Osteocyte (in vitro differentiated cells): Measurements from ENCODE around the gene DCAF12L2. TPM values are rescaled to one million over a fixed set of nuclear protein-coding genes. Genes with fewer than 3 reads are reported as not detected.
A peak's percentile ranks its signal among the peaks of the same experiment; 100 is the strongest.
"Not testable (repeated sequence)": the region's sequence is repeated elsewhere in the genome, so short reads cannot be mapped to it uniquely, and the experiment has no call there.

ENCODE experiments used
- DNase-seq: peaks from one replicate; pipeline ENCODE4 v3.0.0; 2021; ENCODE audit warnings: mixed read lengths; ENCODE audit not compliant: unreplicated experiment; ENCODE audit errors: extremely low spot score
- H3K27ac Mint-ChIP-seq: one replicate; pipeline ENCODE4 v1.8.0; 2021; ENCODE audit warnings: mild to moderate bottlenecking, mixed read lengths; ENCODE audit not compliant: unreplicated experiment
- H3K27me3 Mint-ChIP-seq: one replicate; pipeline ENCODE4 v1.8.0; 2021; ENCODE audit warnings: mixed read lengths; ENCODE audit not compliant: unreplicated experiment
- H3K36me3 Mint-ChIP-seq: one replicate; pipeline ENCODE4 v1.8.0; 2021; ENCODE audit warnings: mixed read lengths; ENCODE audit not compliant: unreplicated experiment
- H3K4me1 Mint-ChIP-seq: one replicate; pipeline ENCODE4 v1.8.0; 2021; ENCODE audit warnings: mixed read lengths; ENCODE audit not compliant: unreplicated experiment
- H3K4me3 Mint-ChIP-seq: one replicate; pipeline ENCODE4 v1.8.0; 2021; ENCODE audit warnings: mild to moderate bottlenecking, moderate library complexity, mixed read lengths; ENCODE audit not compliant: unreplicated experiment
- H3K9me3 Mint-ChIP-seq: one replicate; pipeline ENCODE4 v1.8.0; 2021; ENCODE audit warnings: mixed read lengths; ENCODE audit not compliant: unreplicated experiment
- CTCF ChIP-seq: fragments of 200-600 bp; sonication (generic); IDR thresholded peaks from 2 replicates; pipeline ENCODE4 v1.5.0; 2021; ENCODE audit warnings: antibody characterized with exemption, mild to moderate bottlenecking, moderate library complexity
- long read RNA-seq: library from polyadenylated mRNA; unstranded; transcript quantifications from one replicate; pipeline ENCODE4 v2.0.0, GENCODE V29; 2021
- total RNA-seq: library from RNA; stranded (reverse); gene quantifications from 2 replicates; pipeline ENCODE4 v1.2.1, GENCODE V29; 2021

Gene DCAF12L2
- not detected in 2 replicates for total RNA-seq
- long read RNA-seq = 0 reads

- Mint-ChIP-seq H3K27ac (no peak within 1 kb of the TSS), H3K9me3 (peaks cover 22% of the 10 kb centered on the region), H3K4me3 (peak within 1 kb of the TSS; percentile 64), H3K27me3 (no peaks in the 10 kb centered on the region), H3K36me3 (no peaks in the 10 kb centered on the region), H3K4me1 (no peaks in the 10 kb centered on the region)
- DNase-seq = no peak
- no peak for TF ChIP-seq CTCF
Observed at GRCh38 chrX:126165721-126166461, at the start of gene DCAF12L2. TSS of gene DCAF12L2 (minus strand) at chrX:126166289. CDS start at chrX:126165924, 365 bp downstream.

DNA sequence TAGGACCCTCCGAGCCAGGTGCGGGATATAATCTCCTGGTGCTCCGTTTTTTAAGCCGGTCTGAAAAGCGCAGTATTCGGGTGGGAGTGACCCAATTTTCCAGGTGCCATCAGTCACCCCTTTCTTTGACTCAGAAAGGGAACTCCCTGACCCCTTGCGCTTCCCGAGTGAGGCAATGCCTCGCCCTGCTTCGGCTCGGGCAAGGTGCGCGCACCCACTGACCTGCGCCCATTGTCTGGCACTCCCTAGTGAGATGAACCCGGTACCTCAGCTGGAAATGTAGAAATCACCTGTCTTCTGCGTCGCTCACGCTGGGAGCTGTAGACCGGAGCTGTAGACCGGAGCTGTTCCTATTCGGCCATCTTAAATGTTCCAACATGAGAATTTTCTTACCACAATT is 24.8 kb upstream of the DCAF12L2 start:
- H3K27me3 Mint-ChIP-seq, H3K4me3 Mint-ChIP-seq, H3K36me3 Mint-ChIP-seq, H3K4me1 Mint-ChIP-seq, H3K27ac Mint-ChIP-seq: not testable (repeated sequence)
- H3K9me3 Mint-ChIP-seq = peaks cover 18% of the 10 kb centered on the region
- DNase-seq = peak; percentile 56

DNA sequence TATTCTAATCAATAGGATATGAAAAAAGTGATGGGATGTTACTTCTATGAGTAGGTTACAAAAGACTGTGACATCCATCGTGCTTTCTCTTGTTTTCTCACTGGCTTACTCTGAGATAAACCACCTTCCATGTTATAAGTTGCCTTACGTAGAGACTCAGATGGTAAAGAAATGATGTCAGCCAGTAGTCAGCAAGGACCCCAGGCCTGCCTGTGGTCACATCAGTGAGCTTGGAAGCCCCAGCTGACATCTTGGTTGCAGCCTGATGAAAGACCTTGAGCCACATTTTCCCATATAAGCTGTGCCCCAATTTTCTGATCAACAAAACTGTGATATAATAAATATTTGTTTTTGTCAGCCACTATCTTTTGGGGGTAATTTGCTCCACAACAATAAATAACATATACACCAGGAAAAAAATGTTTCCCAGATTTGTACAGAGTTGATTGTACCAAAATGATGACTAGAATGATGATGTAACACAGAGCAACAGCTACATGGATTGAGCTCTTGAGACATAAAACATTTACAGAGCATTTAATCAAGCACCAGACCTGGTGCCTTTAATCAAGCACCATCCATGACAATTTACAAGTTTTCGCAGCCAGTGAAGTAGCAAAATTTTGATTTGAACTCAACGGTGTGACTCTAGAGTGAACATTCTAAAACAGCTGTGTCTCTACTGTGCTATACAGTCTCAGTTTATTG is 11.2 kb upstream of the DCAF12L2 start:
- no peaks in the 10 kb centered on the region for H3K27me3 Mint-ChIP-seq
- H3K4me3 Mint-ChIP-seq = no peak overlapping the region
- no peak for DNase-seq
- H3K9me3 Mint-ChIP-seq = peaks cover 28% of the 10 kb centered on the region
- no peaks in the 10 kb centered on the region for H3K36me3 Mint-ChIP-seq
- H3K27ac Mint-ChIP-seq = no peak overlapping the region
- no peak for TF ChIP-seq CTCF
- no peaks in the 10 kb centered on the region for H3K4me1 Mint-ChIP-seq

DNA sequence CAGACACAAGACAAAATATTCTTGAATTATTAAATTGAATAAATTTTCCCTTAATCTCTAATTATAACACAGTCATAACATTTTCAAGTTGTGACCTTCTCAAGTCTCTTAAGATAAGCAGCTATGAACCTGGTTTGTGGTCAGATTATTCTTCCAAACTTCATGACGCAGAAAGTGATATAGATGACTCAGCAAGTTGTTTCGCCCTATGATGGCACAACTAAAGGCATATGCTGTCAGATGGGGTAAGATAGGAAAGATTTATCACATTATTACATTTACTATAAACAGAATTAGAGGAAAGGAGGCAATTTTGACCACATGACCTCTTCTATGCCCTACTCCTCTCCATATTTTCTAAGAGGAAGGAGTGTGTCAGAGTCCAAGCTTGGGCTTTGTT is 4.6 kb upstream of the DCAF12L2 start:
- TF ChIP-seq CTCF = no peak
- Mint-ChIP-seq H3K4me3 (no peak overlapping the region), H3K9me3 (peaks cover 15% of the 10 kb centered on the region), H3K27me3 (no peaks in the 10 kb centered on the region), H3K4me1 (no peaks in the 10 kb centered on the region), H3K36me3 (no peaks in the 10 kb centered on the region), H3K27ac (no peak overlapping the region)
- no peak for DNase-seq

DNA sequence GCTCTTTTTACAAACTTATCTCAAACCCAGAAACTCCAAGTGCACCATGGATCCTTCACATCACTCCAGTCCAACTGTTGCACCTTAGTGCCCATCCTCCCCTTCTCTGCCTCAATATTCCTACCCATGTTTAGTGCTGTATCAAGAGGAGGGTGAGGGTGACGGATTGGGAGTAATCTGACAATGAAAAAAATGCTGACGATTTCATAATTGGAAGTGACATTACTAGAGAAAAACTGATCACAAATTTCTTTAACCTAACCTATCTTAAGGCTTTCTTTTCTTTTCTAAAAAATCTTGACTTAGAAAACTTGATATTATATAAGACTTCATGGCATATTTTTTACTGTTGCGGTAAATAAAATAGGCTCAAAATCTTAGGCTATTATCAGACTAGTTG is 1.5 kb upstream of the DCAF12L2 start:
- H3K27me3 Mint-ChIP-seq = no peaks in the 10 kb centered on the region
- no peak overlapping the region for H3K27ac Mint-ChIP-seq
- no peaks in the 10 kb centered on the region for H3K4me1 Mint-ChIP-seq
- peaks cover 19% of the 10 kb centered on the region for H3K9me3 Mint-ChIP-seq
- no peak for DNase-seq
- TF ChIP-seq CTCF = no peak
- H3K36me3 Mint-ChIP-seq = no peaks in the 10 kb centered on the region
- no peak overlapping the region for H3K4me3 Mint-ChIP-seq
